Large intestine (tissue), 12 donors: ENCODE results near the gene C6orf47. TPM values are rescaled to one million over a fixed set of nuclear protein-coding genes. Genes with fewer than 3 reads are reported as not detected.
"Not testable (repeated sequence)": the region's sequence is repeated elsewhere in the genome, so short reads cannot be mapped to it uniquely, and the experiment has no call there.

ENCODE experiments used
- DNase-seq, 2 donors: peaks; one replicate each; pipeline versions ENCODE4 v3.0.0 to v3.0.0-alpha.2; 2013
- H3K27ac ChIP-seq: one replicate; pipeline ENCODE4 v1.5.1; 2013; ENCODE audit warnings: low read length
- H3K27me3 ChIP-seq: 2 replicates; pipeline ENCODE4 v1.6.1; 2013; ENCODE audit warnings: low read length; ENCODE audit not compliant: control insufficient read depth, insufficient read depth
- H3K36me3 ChIP-seq: 2 replicates; pipeline ENCODE4 v1.6.1; 2013; ENCODE audit warnings: low read length; ENCODE audit not compliant: control insufficient read depth, insufficient read depth
- H3K4me1 ChIP-seq: one replicate; pipeline ENCODE4 v1.6.1; 2013; ENCODE audit warnings: low read length; ENCODE audit not compliant: control insufficient read depth, insufficient read depth
- H3K4me3 ChIP-seq: one replicate; pipeline ENCODE4 v1.5.1; 2013; ENCODE audit warnings: low read length
- H3K9me3 ChIP-seq: one replicate; pipeline ENCODE4 v1.6.1; 2013; ENCODE audit warnings: mild to moderate bottlenecking, low read depth, low read length, moderate library complexity; ENCODE audit not compliant: control insufficient read depth
- WGBS: methylation state at CpG from one replicate; pipeline ENCODE4 v1.1.5; 2013; ENCODE audit warnings: low lambda C conversion rate; ENCODE audit not compliant: insufficient coverage; 5-methylcytosine and 5-hydroxymethylcytosine counted together
- long read RNA-seq, 11 donors: transcript quantifications; one replicate each; lab custom pipeline, GENCODE V29; 2026
- polyA plus RNA-seq: library from polyadenylated mRNA; unstranded; fragments of 120-200 nt; gene quantifications from one replicate; pipeline ENCODE4 v1.2.1, GENCODE V29; 2013

Gene C6orf47, protein sequence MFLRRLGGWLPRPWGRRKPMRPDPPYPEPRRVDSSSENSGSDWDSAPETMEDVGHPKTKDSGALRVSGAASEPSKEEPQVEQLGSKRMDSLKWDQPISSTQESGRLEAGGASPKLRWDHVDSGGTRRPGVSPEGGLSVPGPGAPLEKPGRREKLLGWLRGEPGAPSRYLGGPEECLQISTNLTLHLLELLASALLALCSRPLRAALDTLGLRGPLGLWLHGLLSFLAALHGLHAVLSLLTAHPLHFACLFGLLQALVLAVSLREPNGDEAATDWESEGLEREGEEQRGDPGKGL
- 21.5 TPM for polyA plus RNA-seq
- long read RNA-seq, donor 1, transcript C6orf47-202 (1 exons, 2,475 nt): major isoform, 11 of 11 reads
- long read RNA-seq, donor 1, partial matches to known transcripts: 0 of 11 reads
- long read RNA-seq, donor 1, other reads (novel, unspliced or antisense): 0 of 11 reads
- long read RNA-seq, donor 2, transcript C6orf47-202 (1 exons, 2,475 nt): major isoform, 23 of 23 reads
- long read RNA-seq, donor 2, partial matches to known transcripts: 0 of 23 reads
- long read RNA-seq, donor 2, other reads (novel, unspliced or antisense): 0 of 23 reads
- long read RNA-seq, donor 3, transcript C6orf47-202 (1 exons, 2,475 nt): major isoform, 50 of 50 reads
- long read RNA-seq, donor 3, partial matches to known transcripts: 0 of 50 reads
- long read RNA-seq, donor 3, other reads (novel, unspliced or antisense): 0 of 50 reads
- long read RNA-seq, donor 4, partial matches to known transcripts: 0 of 4 reads
- long read RNA-seq, donor 4, other reads (novel, unspliced or antisense): 0 of 4 reads
- long read RNA-seq, donor 5, transcript C6orf47-202 (1 exons, 2,475 nt): major isoform, 20 of 20 reads
- long read RNA-seq, donor 5, partial matches to known transcripts: 0 of 20 reads
- long read RNA-seq, donor 5, other reads (novel, unspliced or antisense): 0 of 20 reads
- long read RNA-seq, donor 6, transcript C6orf47-202 (1 exons, 2,475 nt): major isoform, 29 of 29 reads
- long read RNA-seq, donor 6, partial matches to known transcripts: 0 of 29 reads
- long read RNA-seq, donor 6, other reads (novel, unspliced or antisense): 0 of 29 reads
- long read RNA-seq, donor 7, transcript C6orf47-202 (1 exons, 2,475 nt): major isoform, 14 of 14 reads
- long read RNA-seq, donor 7, partial matches to known transcripts: 0 of 14 reads
- long read RNA-seq, donor 7, other reads (novel, unspliced or antisense): 0 of 14 reads
- long read RNA-seq, donor 8, transcript C6orf47-202 (1 exons, 2,475 nt): major isoform, 35 of 35 reads
- long read RNA-seq, donor 8, partial matches to known transcripts: 0 of 35 reads
- long read RNA-seq, donor 8, other reads (novel, unspliced or antisense): 0 of 35 reads
- long read RNA-seq, donor 9, transcript C6orf47-202 (1 exons, 2,475 nt): major isoform, 17 of 17 reads
- long read RNA-seq, donor 9, partial matches to known transcripts: 0 of 17 reads
- long read RNA-seq, donor 9, other reads (novel, unspliced or antisense): 0 of 17 reads
- long read RNA-seq, donor 10, transcript C6orf47-202 (1 exons, 2,475 nt): major isoform, 28 of 28 reads
- long read RNA-seq, donor 10, partial matches to known transcripts: 0 of 28 reads
- long read RNA-seq, donor 10, other reads (novel, unspliced or antisense): 0 of 28 reads
- long read RNA-seq, donor 11, transcript C6orf47-202 (1 exons, 2,475 nt): major isoform, 10 of 10 reads
- long read RNA-seq, donor 11, partial matches to known transcripts: 0 of 10 reads
- long read RNA-seq, donor 11, other reads (novel, unspliced or antisense): 0 of 10 reads

DNA sequence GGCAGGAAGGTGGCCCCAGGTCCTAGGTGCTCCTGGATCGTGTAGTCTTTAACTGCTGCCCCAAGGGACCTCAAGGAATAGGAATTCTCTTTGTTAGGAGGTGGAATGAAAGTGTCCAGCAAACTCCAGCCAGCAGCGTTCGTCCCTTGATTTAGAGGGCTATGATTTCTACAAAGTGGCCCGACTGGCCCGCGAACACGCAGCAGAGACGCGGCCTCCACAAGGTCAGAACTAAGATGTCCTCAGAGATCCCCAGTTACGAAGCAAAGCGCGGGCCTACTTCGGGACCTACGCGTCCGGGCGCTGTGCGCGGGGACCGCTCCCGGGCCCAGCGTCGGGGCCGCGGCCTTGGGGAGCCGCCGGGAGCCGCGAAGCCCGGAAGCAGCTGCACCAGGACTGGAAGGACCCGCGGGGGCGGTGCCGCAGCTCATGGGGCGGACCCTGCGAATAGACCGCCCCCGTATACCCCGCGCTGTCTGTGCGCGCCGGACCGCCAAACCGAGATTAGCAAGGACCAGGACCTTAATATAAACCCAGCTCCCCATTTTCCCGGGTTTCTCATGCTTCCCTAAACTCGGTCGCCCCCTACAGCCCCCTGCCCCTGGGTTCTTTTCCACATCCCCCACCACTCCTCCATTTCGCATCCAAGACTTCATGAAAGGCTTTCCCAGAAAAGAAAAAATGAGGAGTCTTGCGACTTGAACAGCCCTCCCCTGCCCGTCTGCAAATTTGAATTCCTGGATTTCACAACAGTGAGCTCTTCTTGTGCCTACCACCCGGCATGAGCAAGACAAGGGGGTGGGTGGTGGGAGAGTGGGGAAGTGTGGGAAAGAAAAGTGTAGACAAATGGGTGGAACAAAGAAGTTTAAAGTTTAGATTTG, at the start of gene C6orf47:
TSS of gene C6orf47 (minus strand) at position 398 of the 881 bp plus-strand sequence. CDS start 831 bp downstream, outside the sequence.
- H3K9me3 ChIP-seq: no peaks in the 10 kb centered on the region
- peaks cover 45% of the 10 kb centered on the region for H3K4me1 ChIP-seq
- peak within 1 kb of the TSS; percentile 91 for H3K27ac ChIP-seq
- H3K36me3 ChIP-seq: peaks cover 30% of the 10 kb centered on the region
- no peaks in the 10 kb centered on the region for H3K27me3 ChIP-seq
- WGBS: no CpG with 5 or more reads among the region's 52 CpGs
- peak within 1 kb of the TSS; percentile 94 for H3K4me3 ChIP-seq
- DNase-seq: peak; percentile 83 to 87

DNA sequence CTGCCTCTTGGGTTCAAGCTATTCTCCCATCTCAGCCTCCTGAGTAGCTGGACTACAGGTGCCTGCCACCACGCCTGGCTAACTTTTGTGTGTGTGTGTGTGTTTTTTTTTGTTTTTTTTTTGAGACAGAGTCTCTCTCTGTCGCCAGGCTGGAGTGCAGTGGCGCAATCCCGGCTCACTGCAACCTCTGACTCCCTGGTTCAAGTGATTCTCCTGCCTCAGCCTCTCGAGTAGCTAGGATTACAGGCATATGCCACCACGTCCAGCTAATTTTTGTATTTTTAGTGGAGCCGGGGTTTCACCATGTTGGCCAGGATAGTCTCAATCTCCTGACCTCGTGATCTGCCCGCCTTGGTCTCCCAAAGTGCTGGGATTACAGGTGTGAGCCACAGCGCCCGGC, 48.6 kb upstream of the C6orf47 start:
- not testable (repeated sequence) for DNase-seq, H3K36me3 ChIP-seq, H3K27me3 ChIP-seq, H3K4me3 ChIP-seq, H3K27ac ChIP-seq, H3K9me3 ChIP-seq
- no CpG with 5 or more reads among the region's 11 CpGs for WGBS
- peaks cover 11% of the 10 kb centered on the region for H3K4me1 ChIP-seq

DNA sequence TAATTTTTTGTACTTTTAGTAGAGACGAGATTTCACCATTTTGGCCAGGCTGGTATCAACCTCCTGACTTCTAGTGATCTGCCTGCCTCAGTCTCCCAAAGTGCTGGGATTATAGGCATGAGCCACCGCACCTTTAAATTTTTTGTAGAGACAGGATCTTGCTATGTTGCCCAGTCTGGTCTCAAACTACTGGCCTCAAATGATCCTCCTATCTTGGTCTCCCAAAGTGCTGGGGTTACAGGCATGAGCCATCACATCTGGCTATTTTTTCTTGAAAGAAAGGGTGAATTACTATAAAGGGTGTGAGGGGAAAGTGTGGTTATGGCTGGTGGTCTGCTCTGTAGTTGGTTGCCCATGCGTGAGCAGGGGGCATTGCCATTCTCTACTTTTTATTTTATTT, 47.6 kb upstream of the C6orf47 start:
- WGBS: 100% methylated on average over 1 of the region's 3 CpGs
- H3K36me3 ChIP-seq: no peaks in the 10 kb centered on the region
- no peaks in the 10 kb centered on the region for H3K9me3 ChIP-seq
- H3K4me3 ChIP-seq: no peak overlapping the region
- no peak overlapping the region for H3K27ac ChIP-seq
- DNase-seq: no peak
- no peaks in the 10 kb centered on the region for H3K27me3 ChIP-seq
- H3K4me1 ChIP-seq: peaks cover 2% of the 10 kb centered on the region

DNA sequence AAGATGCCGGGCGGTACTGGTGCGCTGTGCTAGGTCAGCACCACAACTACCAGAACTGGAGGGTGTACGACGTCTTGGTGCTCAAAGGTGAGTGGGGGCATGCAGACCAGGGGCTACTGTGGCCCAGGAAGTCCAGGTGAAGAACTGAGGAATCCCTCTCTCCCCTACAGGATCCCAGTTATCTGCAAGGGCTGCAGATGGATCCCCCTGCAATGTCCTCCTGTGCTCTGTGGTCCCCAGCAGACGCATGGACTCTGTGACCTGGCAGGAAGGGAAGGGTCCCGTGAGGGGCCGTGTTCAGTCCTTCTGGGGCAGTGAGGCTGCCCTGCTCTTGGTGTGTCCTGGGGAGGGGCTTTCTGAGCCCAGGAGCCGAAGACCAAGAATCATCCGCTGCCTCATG, 47.1 kb upstream of the C6orf47 start:
- Histone ChIP-seq H3K27me3 (no peaks in the 10 kb centered on the region), H3K9me3 (no peaks in the 10 kb centered on the region), H3K4me3 (no peak overlapping the region), H3K4me1 (no peaks in the 10 kb centered on the region), H3K36me3 (no peaks in the 10 kb centered on the region), H3K27ac (no peak overlapping the region)
- no peak for DNase-seq
- no CpG with 5 or more reads among the region's 10 CpGs for WGBS

DNA sequence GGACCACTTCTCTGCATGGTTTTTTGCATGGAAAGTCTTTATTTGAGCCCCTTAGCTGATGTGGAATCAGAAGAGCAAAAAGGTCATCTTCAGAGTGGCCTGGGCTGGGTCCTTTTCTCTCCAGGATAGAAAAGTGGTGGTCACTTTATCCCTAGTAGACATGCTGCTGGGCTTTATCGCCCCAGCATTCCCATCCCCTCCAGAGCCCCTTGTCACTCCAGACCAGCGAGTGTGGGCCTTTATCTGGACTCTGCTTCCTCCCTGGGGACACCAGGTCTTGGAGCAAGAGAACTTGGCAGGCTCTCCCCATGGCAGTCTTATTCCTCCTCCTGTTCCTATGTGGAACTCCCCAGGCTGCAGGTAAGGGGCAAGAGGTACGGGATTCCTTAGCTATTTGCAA, 46.0 kb upstream of the C6orf47 start, which contains the start of gene LY6G6F:
TSS of gene LY6G6F (plus strand) at position 268 of the 400 bp plus-strand sequence. CDS start at position 309, 41 bp downstream.
- no CpG with 5 or more reads among the region's 3 CpGs for WGBS

DNA sequence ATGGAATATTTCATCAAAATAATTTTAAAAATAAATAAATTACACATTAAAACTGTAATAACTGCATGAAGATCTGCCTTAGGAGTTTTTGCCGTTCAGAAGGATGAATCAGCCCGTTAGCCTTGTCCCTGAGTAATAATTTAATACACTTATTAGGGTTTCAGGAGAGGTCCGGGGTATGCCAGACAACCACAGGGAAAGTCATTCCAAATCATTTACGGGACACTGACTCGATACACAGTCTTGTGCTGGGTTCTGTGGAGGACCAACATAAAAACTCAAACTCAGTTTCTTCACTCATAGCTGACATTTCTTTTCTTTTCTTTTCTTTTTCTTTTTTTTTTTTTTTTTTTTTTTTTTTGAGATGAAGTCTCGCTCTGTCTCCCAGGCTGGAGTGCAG, 45.4 kb upstream of the C6orf47 start:
- no peak for DNase-seq
- no CpG with 5 or more reads among the region's 6 CpGs for WGBS

More for the DNA sequence above, 46.0 kb upstream of the C6orf47 start, which contains the start of gene LY6G6F:
- Histone ChIP-seq H3K4me3 (no peak within 1 kb of the TSS), H3K27me3 (no peaks in the 10 kb centered on the region), H3K36me3 (no peaks in the 10 kb centered on the region), H3K4me1 (peaks cover 6% of the 10 kb centered on the region), H3K27ac (no peak within 1 kb of the TSS), H3K9me3 (no peaks in the 10 kb centered on the region)
- no peak for DNase-seq

DNA sequence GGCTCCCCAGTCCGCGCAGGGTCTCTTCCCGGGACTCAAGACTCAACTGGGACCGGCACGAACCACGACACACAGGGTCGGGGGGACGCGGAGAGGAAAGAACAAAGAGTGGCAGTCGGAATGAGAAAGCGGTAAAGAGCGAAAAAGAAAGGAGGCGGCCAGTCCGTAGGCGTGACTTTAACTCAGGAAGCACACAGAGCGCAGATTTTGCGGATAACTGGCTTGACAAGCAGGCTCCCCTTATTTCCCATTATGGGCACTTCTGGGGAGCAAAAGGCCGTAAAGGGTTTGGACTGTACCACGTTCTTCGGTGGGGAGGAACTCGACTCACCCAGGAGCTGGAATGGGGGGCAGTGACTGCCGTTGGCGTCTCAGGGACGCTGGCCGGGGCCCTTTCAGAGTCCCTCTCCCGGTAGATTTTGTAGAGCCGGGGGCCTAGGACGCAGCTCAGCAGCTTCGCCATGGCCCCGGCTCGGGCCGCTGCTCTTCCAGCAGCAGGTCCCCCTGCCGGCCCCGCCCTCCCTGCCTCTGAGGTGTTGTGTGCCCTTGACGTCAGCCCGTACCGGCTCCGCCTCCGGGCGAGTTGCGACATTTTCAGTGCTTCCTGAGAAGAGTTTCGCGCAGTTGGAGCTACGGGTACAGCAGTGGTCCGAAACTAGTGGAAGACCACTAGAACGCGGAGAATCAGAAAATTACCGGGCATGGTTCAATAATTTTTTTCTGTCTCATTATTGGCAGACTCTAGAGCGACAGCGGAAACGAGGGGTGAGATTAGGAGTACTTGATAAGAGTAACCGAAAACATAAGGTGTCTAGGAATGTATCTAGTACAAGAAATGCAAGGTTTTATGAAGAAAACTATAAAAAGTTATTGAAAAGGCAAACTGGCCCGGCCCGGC, 42.5 kb upstream of the C6orf47 start, which contains the start of gene ABHD16A:
TSS of gene ABHD16A (minus strand) at position 506 of the 898 bp plus-strand sequence. CDS start at position 463, 43 bp downstream.
- Histone ChIP-seq H3K9me3 (no peaks in the 10 kb centered on the region), H3K36me3 (peaks cover 13% of the 10 kb centered on the region), H3K4me1 (peaks cover 15% of the 10 kb centered on the region), H3K27me3 (no peaks in the 10 kb centered on the region), H3K4me3 (peak within 1 kb of the TSS; percentile 81), H3K27ac (peak within 1 kb of the TSS; percentile 94)
- DNase-seq: peak; percentile 99
- 17% methylated on average over 4 of the region's 54 CpGs for WGBS

More for the DNA sequence above, 45.4 kb upstream of the C6orf47 start:
- H3K27me3 ChIP-seq: no peaks in the 10 kb centered on the region
- H3K27ac ChIP-seq: no peak overlapping the region
- H3K4me1 ChIP-seq: peaks cover 12% of the 10 kb centered on the region
- H3K36me3 ChIP-seq: no peaks in the 10 kb centered on the region
- no peaks in the 10 kb centered on the region for H3K9me3 ChIP-seq
- H3K4me3 ChIP-seq: no peak overlapping the region

DNA sequence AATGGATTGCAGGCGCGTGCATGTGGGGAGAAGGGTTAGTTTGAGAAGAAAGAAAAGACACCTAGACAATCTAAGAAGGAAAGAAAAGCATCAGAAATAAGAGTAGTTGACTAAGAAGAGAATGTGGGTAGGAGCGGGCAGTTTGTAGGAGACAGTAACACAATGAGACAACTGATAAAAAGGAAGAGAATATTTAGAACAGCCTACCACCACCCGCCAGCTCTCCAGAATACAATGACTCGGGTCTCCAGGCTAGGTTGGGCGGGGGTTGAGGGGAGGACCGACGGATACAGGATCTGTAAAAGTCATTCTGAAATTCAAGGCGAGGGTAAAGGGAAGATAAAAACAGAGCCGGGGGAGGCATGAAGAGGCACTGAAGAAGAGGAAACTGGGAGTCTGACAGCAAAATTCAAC, 41.8 kb upstream of the C6orf47 start:
- WGBS: 0% methylated on average over 4 of the region's 10 CpGs
- H3K27ac ChIP-seq: peak overlapping the region; percentile 94
- peaks cover 15% of the 10 kb centered on the region for H3K4me1 ChIP-seq
- no peaks in the 10 kb centered on the region for H3K27me3 ChIP-seq
- peaks cover 17% of the 10 kb centered on the region for H3K36me3 ChIP-seq
- H3K4me3 ChIP-seq: peak overlapping the region; percentile 81
- H3K9me3 ChIP-seq: no peaks in the 10 kb centered on the region
- DNase-seq: no peak
